ENCODE results near the gene SLC22A17. TPM values are rescaled to one million over a fixed set of nuclear protein-coding genes. Genes with fewer than 3 reads are reported as not detected.

The SLC22A17 gene
- total and polyA plus RNA-seq, 2 of the 13 experiments (the other 11 are each of a cell fraction or from before 2014, with no cell fraction given), result 0.95 to 1.1 TPM

- no TSS peak for BruUV-seq (replicated peaks)
- no peaks in the 10 kb centered on the region; a peak in 1 of 5 replicates for H3K27me3 ChIP-seq (ENCODE audit: control insufficient read depth in 1 of 2, insufficient read depth in 2 of 2, low read length in 2 of 2)
- in situ Hi-C loops (cut with HindIII; ENCODE audit: extremely low pct_ligation_motif_present, low pct_unique_long_range_greater_than_20kb), result loop anchor here (25.0 kb wide), 1 partner anchor 836 kb away; the partner anchor contains the start of genes EMC9, FITM1, PSME1 and PSME2
- FAIRE-seq, result peak; percentile 75
- peak overlapping the region; percentile 91 for H3K27ac ChIP-seq (ENCODE audit: extremely low read length, insufficient read depth, low read length)
- ChIA-PET POLR2A (interaction anchor here (0.5 to 18.7 kb wide), 37 partner anchors 9 to 1790 kb away, joined by 3 to 1053 read pairs (median 5); partner anchors contain the start of genes ACIN1, AJUBA, AP1G2 and C14orf119), CTCF (ENCODE audit: low intra/inter-chr PET ratio, low total read pairs) (interaction anchor here (1.3 to 2.3 kb wide), 3 partner anchors 20 to 232 kb away, joined by 3 to 12 read pairs (median 7); partner anchors contain the start of gene PABPN1)
- DNase-seq (ENCODE audit: low spot score), result peak; percentile 100
- whole genome bisulfite sequencing (ENCODE audit: low lambda C conversion rate), result 1% methylated on average over 62 of the region's 87 CpGs
- no peaks in the 10 kb centered on the region for H4K20me1 ChIP-seq (ENCODE audit: insufficient read depth, low read length)
- H3K4me1 ChIP-seq (ENCODE audit: insufficient read depth, low read length), result peaks cover 57% of the 10 kb centered on the region
- intact Hi-C loops (cut with micrococcal nuclease; ENCODE audit: unreplicated experiment), result loop anchor here (1.0 to 10.0 kb wide), 5 partner anchors 15 to 993 kb away; partner anchors contain the start of genes AJUBA, DCAF11, DHRS1 and HOMEZ
- H3K9me3 ChIP-seq (ENCODE audit: low read length), result no peaks in the 10 kb centered on the region
- no peak overlapping the region for H2AFZ ChIP-seq (ENCODE audit: low read length)
- H3K4me2 ChIP-seq (ENCODE audit: low read depth, low read length), result peak overlapping the region; percentile 99
- H3K36me3 ChIP-seq (replicated peaks in 1 of 2; ENCODE audit: control insufficient read depth in 1 of 2, insufficient read depth in 2 of 2, low read length in 2 of 2), result peaks cover 3% of the 10 kb centered on the region in 2 experiments; a peak in 1 of 5 replicates
- ATAC-seq, result peak; percentile 87
- peak overlapping the region; percentile 67 to 88 (median 75) for H3K4me3 ChIP-seq (replicated peaks in 1 of 3; ENCODE audit: insufficient read depth in 1 of 3, low read depth in 2 of 3, low read length in 3 of 3)
- H3K9ac ChIP-seq (ENCODE audit: insufficient read depth, low read depth, low read length), result peak overlapping the region; percentile 82
- peaks cover 4% of the 10 kb centered on the region for H3K79me2 ChIP-seq (ENCODE audit: insufficient read depth, low read length)
- TF ChIP-seq ZNF557 (CRISPR knock-in tag; IDR thresholded peaks at IDR 0.05) (peak; percentile 60; the same call in 1 of the 2 replicates), ZGPAT (CRISPR knock-in tag; IDR thresholded peaks at IDR 0.05) (peak; percentile 29), ZNF788 (CRISPR knock-in tag; IDR thresholded peaks at IDR 0.05; ENCODE audit: borderline replicate concordance) (peak; percentile 93), HCFC1 (IDR thresholded peaks at IDR 0.05; ENCODE audit: low read depth, low read length) (peak; percentile 46), PHF5A (CRISPR knock-in tag; IDR thresholded peaks at IDR 0.05; ENCODE audit: low read depth, unreplicated experiment) (peak; percentile 98), NR2F2 (IDR thresholded peaks at IDR 0.05; ENCODE audit: borderline replicate concordance, low read depth) (no peak), ZNF616 (CRISPR knock-in tag; IDR thresholded peaks at IDR 0.05; ENCODE audit: low read depth) (no peak; the same call in 1 of the 2 replicates), ATF4 (CRISPR knock-in tag; IDR thresholded peaks at IDR 0.05) (no peak), FOXP1 (IDR thresholded peaks at IDR 0.05) (no peak), FOXP1 (CRISPR knock-in tag; IDR thresholded peaks at IDR 0.05) (peak; percentile 66), AHDC1 (CRISPR knock-in tag; IDR thresholded peaks at IDR 0.05; ENCODE audit: borderline replicate concordance) (no peak), ZNF574 (CRISPR knock-in tag; IDR thresholded peaks at IDR 0.05) (peak; percentile 91)
Observed at GRCh38 chr14:23301288-23301968, 51.3 kb downstream of the SLC22A17 start.
